ENCODE data around the gene GFAP.

The GFAP gene

DNA sequence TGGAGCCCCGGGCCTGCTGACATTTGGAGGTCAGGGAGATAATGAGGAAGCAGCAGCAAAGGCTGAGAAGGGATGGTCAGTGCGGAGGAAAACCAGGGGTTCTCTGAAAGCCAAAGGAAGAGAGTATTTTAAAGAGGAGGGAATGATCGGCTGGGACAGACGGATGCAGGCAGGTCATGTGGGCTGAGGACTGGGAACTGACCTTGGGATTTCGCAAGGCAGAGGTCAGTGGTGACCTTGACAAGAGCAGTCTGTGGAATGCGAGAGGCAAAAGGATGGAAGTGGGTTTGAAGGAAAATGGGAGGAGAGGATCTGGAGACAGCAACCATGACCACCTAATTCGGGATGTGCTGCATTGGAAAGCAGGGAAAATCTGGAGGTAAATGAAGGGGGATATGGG lies 26.3 kb downstream of the GFAP start:
- H3K4me1 ChIP-seq (ENCODE audit: insufficient read depth, insufficient read length): no peaks in the 10 kb centered on the region
- H3K36me3 ChIP-seq (ENCODE audit: insufficient read depth, insufficient read length, low read length): peaks cover 76% of the 10 kb centered on the region
- TF ChIP-seq ZNF274 (IDR thresholded peaks at IDR 0.05; ENCODE audit: low read depth, low read length): no peak
- no peak for TF ChIP-seq SUZ12 (IDR thresholded peaks at IDR 0.05; ENCODE audit: extremely low read depth, insufficient read depth, insufficient read length)
- no peak for TF ChIP-seq YY1 (IDR thresholded peaks at IDR 0.05; ENCODE audit: insufficient read depth, insufficient read length)
- no peaks in the 10 kb centered on the region for H3K27me3 ChIP-seq (ENCODE audit: insufficient read depth, insufficient read length)
- H3K9me3 ChIP-seq (ENCODE audit: insufficient read depth, low read length): no peaks in the 10 kb centered on the region
- no peak for DNase-seq (ENCODE audit: low read depth, low spot score)
- no peak overlapping the region for H3K4me3 ChIP-seq (ENCODE audit: insufficient read length, low read depth)
- H3K9ac ChIP-seq (ENCODE audit: insufficient read length, low read depth): no peak overlapping the region

DNA sequence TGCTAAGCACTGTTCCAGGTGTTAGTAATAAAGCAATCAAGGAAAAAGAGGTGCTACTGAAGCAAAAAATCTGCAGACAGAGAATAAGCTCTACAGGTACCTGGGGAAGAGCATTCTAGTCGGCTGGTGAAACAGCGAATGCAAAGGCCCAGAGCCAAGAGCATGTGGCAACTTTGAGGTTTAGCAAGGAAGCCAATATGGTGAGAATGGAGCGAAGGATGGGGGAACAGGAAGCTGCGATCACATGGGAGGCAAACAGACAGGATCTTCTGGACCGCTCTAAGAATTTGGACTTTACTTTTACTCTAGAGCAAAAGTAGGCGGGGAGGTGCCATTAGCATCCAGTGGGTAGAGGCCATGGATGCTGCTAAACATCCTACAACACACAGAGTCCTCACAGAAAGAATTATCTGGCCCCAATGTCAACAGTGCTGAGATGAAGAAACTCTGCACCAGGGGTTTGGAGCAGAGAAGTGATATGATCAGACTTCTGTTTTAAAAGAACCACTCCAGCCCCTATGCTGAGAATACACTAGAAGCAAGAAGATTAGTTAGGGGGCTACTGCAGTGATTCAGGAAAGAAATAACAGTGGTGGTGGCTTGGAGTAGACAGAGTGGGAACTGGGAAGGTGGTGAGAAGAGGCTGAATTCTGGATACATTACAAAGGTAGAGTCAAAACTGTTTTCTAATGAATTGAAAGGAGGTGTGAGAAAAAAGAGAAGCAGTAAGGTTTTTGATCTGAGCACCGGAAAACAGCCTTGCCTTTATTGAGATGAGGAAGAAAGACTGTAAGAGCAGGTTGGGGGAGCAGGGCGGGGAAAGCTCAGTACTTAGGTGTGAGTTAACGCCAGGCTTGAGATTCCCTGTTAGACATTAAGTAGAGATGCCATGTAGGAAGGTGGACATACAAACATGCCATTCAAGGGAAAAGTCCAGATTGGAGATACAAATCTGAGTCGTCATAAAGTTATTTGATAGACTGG lies 27.0 kb downstream of the GFAP start:
- no peak overlapping the region for H3K9ac ChIP-seq (ENCODE audit: insufficient read length, low read depth)
- no peak overlapping the region for H3K4me3 ChIP-seq (ENCODE audit: insufficient read length, low read depth)
- TF ChIP-seq SUZ12 (IDR thresholded peaks at IDR 0.05; ENCODE audit: extremely low read depth, insufficient read depth, insufficient read length): no peak
- no peaks in the 10 kb centered on the region for H3K4me1 ChIP-seq (ENCODE audit: insufficient read depth, insufficient read length)
- no peaks in the 10 kb centered on the region for H3K27me3 ChIP-seq (ENCODE audit: insufficient read depth, insufficient read length)
- no peaks in the 10 kb centered on the region for H3K9me3 ChIP-seq (ENCODE audit: insufficient read depth, low read length)
- no peak for DNase-seq (ENCODE audit: low read depth, low spot score)
- peaks cover 80% of the 10 kb centered on the region for H3K36me3 ChIP-seq (ENCODE audit: insufficient read depth, insufficient read length, low read length)

DNA sequence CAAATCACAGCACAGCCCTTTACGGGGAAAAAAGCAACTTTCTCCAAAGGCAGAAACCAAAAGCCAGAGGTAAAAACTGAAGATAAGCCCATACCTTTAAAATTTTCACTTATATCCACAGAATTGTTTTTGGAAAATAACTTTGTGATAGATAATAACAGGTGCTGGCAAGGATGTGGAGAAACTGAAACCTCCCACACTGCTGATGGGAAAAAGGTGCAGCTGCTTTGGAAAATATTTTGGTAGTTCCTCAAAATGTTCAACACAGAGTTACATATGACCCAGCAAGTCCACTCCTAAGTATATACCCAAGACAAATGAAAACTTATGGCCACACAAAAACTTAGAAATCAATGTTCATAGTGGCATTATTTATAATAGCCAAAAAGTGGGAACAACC lies 28.3 kb downstream of the GFAP start:
- Histone ChIP-seq H3K9me3 (ENCODE audit: insufficient read depth, low read length) (no peaks in the 10 kb centered on the region), H3K9ac (ENCODE audit: insufficient read length, low read depth) (no peak overlapping the region), H3K4me3 (ENCODE audit: insufficient read length, low read depth) (no peak overlapping the region), H3K27me3 (ENCODE audit: insufficient read depth, insufficient read length) (no peaks in the 10 kb centered on the region), H3K36me3 (ENCODE audit: insufficient read depth, insufficient read length, low read length) (peaks cover 82% of the 10 kb centered on the region), H3K4me1 (ENCODE audit: insufficient read depth, insufficient read length) (no peaks in the 10 kb centered on the region)
- no peak for DNase-seq (ENCODE audit: low read depth, low spot score)
- TF ChIP-seq ZNF274 (IDR thresholded peaks at IDR 0.05; ENCODE audit: low read depth, low read length) (no peak), SUZ12 (IDR thresholded peaks at IDR 0.05; ENCODE audit: extremely low read depth, insufficient read depth, insufficient read length) (no peak)

DNA sequence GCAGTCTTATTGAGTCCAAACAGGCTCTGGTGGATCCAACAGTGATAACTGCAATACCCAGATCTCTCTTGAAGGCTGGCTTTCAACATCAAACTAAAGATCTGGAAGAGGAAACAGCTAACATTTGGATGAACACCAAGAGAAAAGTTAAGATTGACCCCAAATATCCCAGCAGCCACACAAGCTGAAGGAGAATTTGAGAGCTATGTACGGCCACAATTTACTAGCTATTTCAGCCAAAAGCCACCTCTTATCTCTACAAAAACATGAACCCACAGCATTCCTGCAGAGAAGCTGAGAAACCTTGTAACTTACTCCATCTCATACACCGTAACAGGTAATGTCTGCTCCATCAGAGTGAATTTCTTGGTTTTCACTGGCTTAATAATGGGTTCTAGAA lies 30.4 kb downstream of the GFAP start:
- Histone ChIP-seq H3K4me3 (ENCODE audit: insufficient read length, low read depth) (no peak overlapping the region), H3K4me1 (ENCODE audit: insufficient read depth, insufficient read length) (no peaks in the 10 kb centered on the region), H3K9ac (ENCODE audit: insufficient read length, low read depth) (no peak overlapping the region), H3K9me3 (ENCODE audit: insufficient read depth, low read length) (no peaks in the 10 kb centered on the region), H3K36me3 (ENCODE audit: insufficient read depth, insufficient read length, low read length) (peaks cover 87% of the 10 kb centered on the region), H3K27me3 (ENCODE audit: insufficient read depth, insufficient read length) (no peaks in the 10 kb centered on the region)
- no peak for DNase-seq (ENCODE audit: low read depth, low spot score)
- no peak for TF ChIP-seq SUZ12 (IDR thresholded peaks at IDR 0.05; ENCODE audit: extremely low read depth, insufficient read depth, insufficient read length)
- TF ChIP-seq ZNF274 (IDR thresholded peaks at IDR 0.05; ENCODE audit: low read depth, low read length): no peak
- no peak for TF ChIP-seq YY1 (IDR thresholded peaks at IDR 0.05; ENCODE audit: insufficient read depth, insufficient read length)

DNA sequence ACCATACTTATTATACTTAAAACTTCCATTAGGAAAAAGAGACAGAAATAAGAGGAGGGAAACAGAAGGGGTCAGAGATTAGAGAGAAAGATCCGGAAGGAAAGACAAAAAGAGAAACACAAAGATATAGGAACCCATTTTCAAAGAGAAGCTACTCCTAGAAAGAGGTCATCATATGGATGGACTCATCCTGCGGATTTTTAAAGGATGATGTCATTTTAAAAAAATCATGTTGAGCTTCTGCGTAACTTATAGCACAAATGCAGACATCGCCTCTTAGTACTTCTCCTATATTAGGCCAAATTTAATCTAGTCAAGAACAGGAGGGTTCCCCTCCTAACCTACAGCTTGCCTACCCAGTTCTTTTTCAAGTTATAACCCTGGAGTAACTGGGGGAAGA lies 34.2 kb downstream of the GFAP start:
- DNase-seq (ENCODE audit: low read depth, low spot score): no peak
- no peaks in the 10 kb centered on the region for H3K4me1 ChIP-seq (ENCODE audit: insufficient read depth, insufficient read length)
- TF ChIP-seq ZNF274 (IDR thresholded peaks at IDR 0.05; ENCODE audit: low read depth, low read length) (no peak), YY1 (IDR thresholded peaks at IDR 0.05; ENCODE audit: insufficient read depth, insufficient read length) (no peak), SUZ12 (IDR thresholded peaks at IDR 0.05; ENCODE audit: extremely low read depth, insufficient read depth, insufficient read length) (no peak)
- peaks cover 98% of the 10 kb centered on the region for H3K36me3 ChIP-seq (ENCODE audit: insufficient read depth, insufficient read length, low read length)
- H3K9ac ChIP-seq (ENCODE audit: insufficient read length, low read depth): no peak overlapping the region
- no peak overlapping the region for H3K4me3 ChIP-seq (ENCODE audit: insufficient read length, low read depth)
- H3K27me3 ChIP-seq (ENCODE audit: insufficient read depth, insufficient read length): no peaks in the 10 kb centered on the region
- H3K9me3 ChIP-seq (ENCODE audit: insufficient read depth, low read length): no peaks in the 10 kb centered on the region

DNA sequence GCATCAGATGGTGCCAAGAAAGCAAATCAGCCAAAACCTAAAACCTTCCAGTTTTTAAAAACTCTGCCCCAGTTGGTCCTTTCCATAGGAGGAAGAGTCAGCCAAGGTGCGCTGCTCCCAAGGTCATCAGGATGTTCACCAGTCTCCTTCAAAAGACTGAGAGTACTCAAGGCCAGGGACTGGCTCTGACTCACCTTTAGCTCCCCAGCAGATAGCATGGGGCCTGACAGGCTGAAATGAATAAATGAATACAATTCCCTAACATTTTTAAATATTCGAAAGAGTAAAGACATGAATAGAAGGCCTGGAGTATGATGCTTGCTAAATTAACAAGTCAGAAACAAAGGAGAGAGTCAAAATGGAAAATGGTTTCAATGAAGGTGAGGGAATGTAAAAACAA lies 35.2 kb downstream of the GFAP start:
- Histone ChIP-seq H3K4me3 (ENCODE audit: insufficient read length, low read depth) (no peak overlapping the region), H3K9ac (ENCODE audit: insufficient read length, low read depth) (no peak overlapping the region), H3K36me3 (ENCODE audit: insufficient read depth, insufficient read length, low read length) (peaks cover 98% of the 10 kb centered on the region), H3K4me1 (ENCODE audit: insufficient read depth, insufficient read length) (no peaks in the 10 kb centered on the region), H3K9me3 (ENCODE audit: insufficient read depth, low read length) (no peaks in the 10 kb centered on the region), H3K27me3 (ENCODE audit: insufficient read depth, insufficient read length) (no peaks in the 10 kb centered on the region)
- DNase-seq (ENCODE audit: low read depth, low spot score): no peak
- TF ChIP-seq SUZ12 (IDR thresholded peaks at IDR 0.05; ENCODE audit: extremely low read depth, insufficient read depth, insufficient read length) (no peak), ZNF274 (IDR thresholded peaks at IDR 0.05; ENCODE audit: low read depth, low read length) (no peak), YY1 (IDR thresholded peaks at IDR 0.05; ENCODE audit: insufficient read depth, insufficient read length) (no peak)

DNA sequence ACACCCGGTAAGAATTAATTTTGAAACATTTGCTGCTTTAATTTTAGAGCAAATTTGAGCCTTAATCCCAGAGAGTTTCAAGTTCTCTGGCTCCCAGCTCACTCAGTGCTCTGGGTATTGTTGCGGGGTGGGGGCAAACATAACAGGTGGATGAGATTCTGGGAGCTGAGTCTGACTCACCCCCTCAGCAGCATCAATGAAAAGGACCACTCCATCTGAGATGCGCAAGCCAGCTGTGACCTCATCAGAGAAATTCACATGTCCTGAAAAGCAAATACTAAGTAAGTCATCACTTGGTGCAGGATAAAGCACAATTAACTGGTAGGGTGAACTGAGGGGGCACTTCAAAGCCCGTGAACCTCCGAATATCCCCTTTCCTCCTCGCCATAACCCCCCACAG lies 35.9 kb downstream of the GFAP start:
- Histone ChIP-seq H3K36me3 (ENCODE audit: insufficient read depth, insufficient read length, low read length) (peaks cover 98% of the 10 kb centered on the region), H3K4me1 (ENCODE audit: insufficient read depth, insufficient read length) (no peaks in the 10 kb centered on the region), H3K27me3 (ENCODE audit: insufficient read depth, insufficient read length) (no peaks in the 10 kb centered on the region), H3K9ac (ENCODE audit: insufficient read length, low read depth) (no peak overlapping the region), H3K4me3 (ENCODE audit: insufficient read length, low read depth) (no peak overlapping the region), H3K9me3 (ENCODE audit: insufficient read depth, low read length) (no peaks in the 10 kb centered on the region)
- no peak for DNase-seq (ENCODE audit: low read depth, low spot score)
- TF ChIP-seq YY1 (IDR thresholded peaks at IDR 0.05; ENCODE audit: insufficient read depth, insufficient read length) (no peak), SUZ12 (IDR thresholded peaks at IDR 0.05; ENCODE audit: extremely low read depth, insufficient read depth, insufficient read length) (no peak), ZNF274 (IDR thresholded peaks at IDR 0.05; ENCODE audit: low read depth, low read length) (no peak)
